GM18870 (cell line): ENCODE measurements around the gene TTLL7.
"Not testable (repeated sequence)": the region's sequence is repeated elsewhere in the genome, so short reads cannot be mapped to it uniquely, and the experiment has no call there.

Experiments used
- ATAC-seq: cut with Tn5 transposase; IDR thresholded peaks from one replicate; pipeline ENCODE4 v1.9.1; 2021; ENCODE audit warnings: moderate library complexity; ENCODE audit not compliant: unreplicated experiment

TTLL7 gene

GRCh38 chr1:83997631-83998030 is 1.3 kb downstream of the TTLL7 start:
- no peak for ATAC-seq

DNA sequence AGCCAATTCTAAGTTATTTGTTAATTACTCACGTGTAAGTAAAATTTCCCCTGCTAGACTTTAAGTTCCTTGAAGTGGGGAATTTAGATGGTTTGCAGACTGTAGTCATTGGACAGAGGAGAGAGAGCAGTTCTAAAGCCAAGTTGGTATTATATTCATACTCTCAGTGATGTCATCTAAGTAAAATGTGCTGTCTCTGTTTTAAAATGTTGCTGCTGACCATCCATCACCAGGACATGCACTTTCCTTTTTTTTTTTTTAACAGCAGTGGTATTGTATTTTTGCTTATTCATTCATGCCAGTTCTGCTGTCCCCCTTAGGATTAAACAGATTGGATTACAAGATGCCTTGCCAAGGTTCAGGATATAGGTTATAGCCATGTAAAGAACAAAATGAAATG is 2.3 kb downstream of the TTLL7 start:
- no peak for ATAC-seq

- ATAC-seq: no peak
Measured at GRCh38 chr1:83996191-83996590, 2.7 kb downstream of the TTLL7 start.

DNA sequence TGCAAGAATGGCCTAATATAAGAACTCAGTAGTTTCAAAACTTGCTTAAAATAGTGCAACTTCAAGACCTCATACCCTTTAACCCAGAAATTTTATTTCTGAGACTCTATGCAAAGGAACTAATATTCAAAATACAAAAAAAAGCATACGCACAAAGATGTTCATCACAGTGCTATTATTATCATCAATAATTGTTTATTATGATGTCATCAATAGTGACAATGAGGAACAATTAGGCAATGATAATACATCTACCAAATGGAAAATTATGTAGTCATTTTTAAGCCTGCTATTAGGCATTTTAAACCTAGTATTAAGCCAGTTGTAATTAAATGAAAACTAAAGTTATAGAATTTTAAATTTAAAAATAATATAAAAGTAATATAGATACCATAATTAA is 3.3 kb downstream of the TTLL7 start:
- ATAC-seq: no peak

- no peak for ATAC-seq
Measured at GRCh38 chr1:83994111-83994510, 4.8 kb downstream of the TTLL7 start.

GRCh38 chr1:83990734-83991133 is 8.2 kb downstream of the TTLL7 start:
- ATAC-seq: no peak

GRCh38 chr1:83985048-83985447 is 13.9 kb downstream of the TTLL7 start:
- ATAC-seq: no peak

DNA sequence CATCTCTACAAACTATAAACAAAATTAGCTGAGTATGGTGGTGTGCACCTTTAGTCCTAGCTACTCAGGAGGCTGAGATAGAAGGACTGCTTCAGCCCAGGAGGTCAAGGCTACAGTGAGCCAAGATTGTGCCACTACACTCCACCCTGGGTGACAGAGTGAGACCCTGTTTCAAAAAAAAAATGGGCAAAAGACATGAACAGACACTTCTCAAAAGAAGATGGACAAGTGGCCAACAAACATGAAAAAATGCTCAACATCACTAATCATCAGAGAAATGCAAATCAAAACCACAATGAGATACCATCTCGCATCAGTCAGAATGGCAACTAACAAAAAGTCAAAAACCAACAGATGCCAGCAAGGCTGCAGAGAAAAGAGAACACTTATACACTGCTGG is 15.0 kb downstream of the TTLL7 start:
- not testable (repeated sequence) for ATAC-seq

DNA sequence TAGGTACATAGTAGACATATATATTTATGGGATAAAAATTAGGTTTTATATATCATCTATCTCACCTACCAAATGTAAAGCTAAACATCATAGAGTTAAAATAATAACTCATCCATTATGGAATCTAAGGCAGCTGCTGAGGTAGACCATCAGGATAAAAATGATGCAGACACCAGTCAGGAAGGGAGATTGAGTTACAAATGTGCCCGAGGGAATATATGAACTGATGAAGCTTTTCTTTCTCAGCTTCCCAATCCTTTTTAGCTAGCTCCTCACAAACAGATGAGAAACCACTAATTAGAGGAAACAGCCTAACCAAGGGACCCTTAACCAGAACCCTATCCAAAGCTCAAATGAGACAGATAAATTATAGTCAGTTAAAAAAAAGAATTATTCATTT is 20.9 kb downstream of the TTLL7 start:
- no peak for ATAC-seq

- ATAC-seq: no peak
Measured at GRCh38 chr1:83976920-83977319, 22.0 kb downstream of the TTLL7 start.

DNA sequence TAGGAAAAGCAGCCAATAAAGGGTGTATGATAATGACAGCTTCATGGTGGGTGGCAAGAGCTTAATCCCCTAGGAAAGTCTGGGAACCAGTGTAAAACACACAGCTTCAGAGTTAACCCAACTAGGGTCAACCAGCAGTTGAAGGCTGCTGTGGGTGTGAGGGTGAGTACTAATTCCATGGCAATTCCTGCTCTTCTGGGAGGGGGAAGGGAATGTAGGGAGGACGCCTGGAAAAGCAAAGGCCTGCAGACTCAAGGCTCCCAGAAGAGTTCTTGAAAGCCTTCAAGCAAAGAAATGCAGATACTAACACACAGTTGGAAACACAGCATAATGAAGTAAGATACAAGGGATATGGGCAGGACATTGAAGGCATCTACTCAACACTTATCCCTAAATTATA is 28.1 kb downstream of the TTLL7 start:
- ATAC-seq: no peak

DNA sequence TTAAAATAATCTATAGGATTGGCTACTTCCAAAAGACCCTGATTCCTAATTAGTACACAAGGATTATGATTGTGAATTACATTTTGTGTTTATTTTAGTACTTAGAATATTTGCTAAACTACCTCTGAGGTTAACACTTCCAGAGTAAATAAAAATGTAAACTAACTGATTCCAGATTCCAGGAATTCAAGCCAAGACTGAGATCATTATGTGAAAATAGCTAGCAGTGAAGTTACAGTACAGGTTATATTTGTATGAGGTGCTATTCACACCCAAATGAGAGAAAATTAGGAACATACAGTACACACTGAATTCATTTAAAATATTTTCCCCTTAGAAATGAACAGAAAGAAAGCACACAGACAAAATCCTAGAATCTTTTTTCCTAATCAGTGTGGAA is 28.8 kb downstream of the TTLL7 start:
- ATAC-seq: no peak

GRCh38 chr1:83967336-83967735 is 31.6 kb downstream of the TTLL7 start:
- no peak for ATAC-seq

- no peak for ATAC-seq
Measured at GRCh38 chr1:83964153-83964552, 34.8 kb downstream of the TTLL7 start.

GRCh38 chr1:83961571-83962295 is 37.2 kb downstream of the TTLL7 start:
- ATAC-seq: no peak

DNA sequence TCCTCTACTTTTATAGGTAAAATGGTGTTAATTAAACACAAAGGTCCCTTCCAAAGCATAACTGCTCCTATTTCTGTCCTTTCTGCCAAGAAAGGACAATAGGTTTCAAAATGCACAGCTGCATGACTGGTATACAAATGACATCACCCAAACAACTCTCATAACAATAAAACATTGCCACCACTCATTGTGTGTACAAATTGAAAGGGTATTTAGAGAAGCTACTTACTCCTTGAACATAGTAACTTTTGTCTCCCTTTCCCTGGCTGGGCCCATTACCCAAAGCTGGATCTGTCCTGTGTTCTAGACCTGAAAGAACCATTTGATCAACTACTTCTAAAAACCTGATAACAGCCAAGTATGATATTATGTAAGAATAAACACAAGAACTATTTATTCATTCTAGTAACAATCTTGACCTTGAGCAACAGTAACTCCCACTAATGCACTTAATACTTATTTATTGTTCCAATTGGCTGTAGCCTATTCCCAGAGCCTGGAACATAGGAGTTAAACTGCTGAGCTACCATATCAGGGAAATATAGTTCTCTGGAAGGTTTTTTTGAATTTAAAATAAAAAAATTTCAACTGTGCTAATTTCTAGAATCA is 38.2 kb downstream of the TTLL7 start:
- ATAC-seq: no peak

DNA sequence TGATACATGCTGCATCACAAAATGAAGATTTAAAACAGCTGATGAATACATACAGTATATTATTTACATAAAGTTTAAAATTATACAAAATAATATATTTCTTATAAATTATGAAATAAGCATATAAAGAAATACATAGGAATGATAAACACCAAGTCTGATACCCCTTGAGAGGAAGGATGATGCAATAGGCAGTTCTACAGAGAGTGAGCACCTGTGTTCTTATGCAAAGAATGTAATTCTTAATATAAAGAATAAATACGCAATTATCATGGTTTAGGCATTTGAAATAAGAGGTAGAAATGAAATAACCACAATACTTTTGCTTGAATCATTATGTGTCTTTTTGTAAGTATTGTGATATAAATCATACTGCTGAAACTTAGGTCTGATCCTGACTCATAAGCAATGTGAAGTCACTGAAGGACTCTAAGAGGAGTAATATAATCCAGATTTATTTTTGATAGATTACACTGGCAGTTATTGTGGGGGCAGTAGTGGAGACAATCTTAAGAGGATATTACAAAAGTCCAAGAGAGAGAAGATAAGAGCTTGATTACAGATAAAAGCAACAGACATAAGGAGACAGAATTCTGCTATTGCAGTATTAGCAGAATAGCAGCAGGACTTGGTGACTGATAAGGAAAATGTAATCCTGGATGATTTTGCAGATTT is 39.0 kb downstream of the TTLL7 start:
- no peak for ATAC-seq

- ATAC-seq: no peak
Measured at GRCh38 chr1:83958704-83959103, 40.2 kb downstream of the TTLL7 start.

DNA sequence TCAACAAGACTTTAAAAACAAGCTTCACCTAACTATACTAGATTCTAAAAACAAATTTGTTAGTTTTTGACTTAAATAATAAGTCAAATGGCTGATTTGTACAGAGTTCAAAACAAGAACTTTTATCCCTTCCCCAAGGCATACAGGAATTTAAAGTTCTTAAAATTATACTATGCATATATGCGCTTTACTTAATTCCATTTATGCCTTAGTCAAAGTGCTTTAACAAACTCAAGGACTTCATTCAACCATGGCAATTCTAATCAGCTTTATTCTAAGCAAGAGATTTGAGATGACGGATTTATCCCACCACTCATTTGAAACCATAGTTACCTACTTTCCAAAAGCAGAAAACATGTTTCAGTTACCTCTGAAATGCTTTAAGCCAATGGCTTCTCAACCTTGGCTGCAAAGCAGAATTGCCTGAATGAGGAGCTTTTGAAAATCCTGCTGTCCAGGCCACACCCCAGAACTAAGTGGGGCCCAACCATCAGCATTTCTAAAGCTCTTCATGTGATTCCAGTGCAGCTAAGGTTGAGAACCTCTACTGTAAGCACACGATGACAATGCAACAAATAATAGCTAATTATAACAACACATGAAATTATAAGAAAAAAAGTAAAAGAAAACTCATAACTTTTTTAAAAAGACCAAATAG is 44.6 kb downstream of the TTLL7 start:
- no peak for ATAC-seq

GRCh38 chr1:83950106-83950661 is 48.7 kb downstream of the TTLL7 start:
- no peak for ATAC-seq

GRCh38 chr1:83942914-83943313 is 56.0 kb downstream of the TTLL7 start:
- ATAC-seq: no peak
